Sigmoid colon (tissue), 3 donors: ENCODE results near the gene GEN1.

ENCODE experiments used
- CTCF ChIP-seq, 4 experiments: fragments of 450-650 bp in 3 of 4; fragments of 200-600 bp in 1 of 4; IDR thresholded peaks; one replicate each; pipeline ENCODE4 v1.5.1; 2016 to 2019; ENCODE audit warnings: antibody characterized with exemption in 4 of 4, mild to moderate bottlenecking in 3 of 4, moderate library complexity in 2 of 4
- POLR2A ChIP-seq, 2 donors: fragments of 450-650 bp; IDR thresholded peaks; one replicate each; pipeline ENCODE4 v1.6.1; 2016; ENCODE audit warnings: antibody characterized with exemption in 2 of 2, mild to moderate bottlenecking in 2 of 2, moderate library complexity in 2 of 2

GRCh38 chr2:17753803-17754663, at the start of gene GEN1, which contains the start of gene SMC6:
- TF ChIP-seq CTCF (IDR thresholded peaks at IDR 0.05): no peak
- no peak for TF ChIP-seq POLR2A (IDR thresholded peaks at IDR 0.05)
